Endothelial cell of umbilical vein (primary cell): Measurements from ENCODE around the gene PIK3C3. TPM values are rescaled to one million over a fixed set of nuclear protein-coding genes. Genes with fewer than 3 reads are reported as not detected.
A peak's percentile ranks its signal among the peaks of the same experiment; 100 is the strongest.

ENCODE experiments used
- BruUV-seq: library from RNA; stranded (reverse); fragments of 400-500 nt; replicated peaks from 2 replicates; lab custom pipeline; 2021; lab: Mats Ljungman, UMichigan
- CTCF ChIA-PET: fragments of 300-600, 350-600 bp; sonication (Branson Sonifier 250); formaldehyde crosslinking; loops from one replicate; lab custom pipeline; 2021; ENCODE audit warnings: antibody characterized with exemption, inconsistent platforms; lab: Charles Lee
- POLR2A ChIA-PET: fragments of 300-600, 350-600 bp; sonication (Branson Sonifier 250); formaldehyde crosslinking; loops from one replicate; lab custom pipeline; 2021; ENCODE audit warnings: antibody characterized with exemption, inconsistent platforms; lab: Charles Lee
- DNase-seq: peaks from one replicate; pipeline ENCODE4 v3.0.0-alpha.2; 2011; ENCODE audit warnings: low read depth, low spot score
- FAIRE-seq: peaks from 2 replicates; lab custom pipeline; 2011; peaks lifted over from hg19 to GRCh38; lab: Jason Lieb, UNC
- H2AFZ ChIP-seq: 2 replicates; pipeline ENCODE4 v1.6.0; 2012; ENCODE audit warnings: low read depth, low read length, control low read depth, inconsistent platforms
- H3K27ac ChIP-seq: 2 replicates; pipeline ENCODE4 v1.5.1; 2011; ENCODE audit warnings: low read depth, mild to moderate bottlenecking, control low read depth, low read length, moderate library complexity; ENCODE audit not compliant: insufficient read depth
- H3K27me3 ChIP-seq, 2 experiments: 2 replicates each; pipeline versions ENCODE4 v1.6.0 to v1.6.1; 2011; ENCODE audit warnings: low read length in 2 of 2, mixed read lengths in 1 of 2; ENCODE audit not compliant: control insufficient read depth in 2 of 2, insufficient read depth in 2 of 2
- H3K36me3 ChIP-seq, 2 experiments: 2 replicates in 1 of 2; 3 replicates in 1 of 2; pipeline ENCODE4 v1.5.1; 2011; ENCODE audit warnings: low read length in 2 of 2, mild to moderate bottlenecking in 1 of 2, moderate library complexity in 1 of 2; ENCODE audit not compliant: control insufficient read depth in 2 of 2, insufficient read depth in 2 of 2; ENCODE audit errors: extremely low read depth in 1 of 2
- H3K4me1 ChIP-seq: 3 replicates; pipeline ENCODE4 v1.5.1; 2011; ENCODE audit warnings: mild to moderate bottlenecking, low read length; ENCODE audit not compliant: control insufficient read depth, insufficient read depth; ENCODE audit errors: extremely low read depth
- H3K4me2 ChIP-seq: 2 replicates; pipeline ENCODE4 v1.6.1; 2011; ENCODE audit warnings: low read length, control low read depth, mixed read lengths; ENCODE audit not compliant: insufficient read depth
- H3K4me3 ChIP-seq, 3 experiments: fragments of 200-600 bp in 1 of 3; sonication (generic), shearing (Covaris generic) in 1 of 3; replicated peaks in 1 of 3; 2 replicates each; pipeline ENCODE4 v1.5.1; 2011 to 2016; ENCODE audit warnings: control low read depth in 3 of 3, low read length in 3 of 3, mild to moderate bottlenecking in 2 of 3, inconsistent platforms in 1 of 3, low read depth in 1 of 3, moderate library complexity in 1 of 3; ENCODE audit not compliant: insufficient read depth in 1 of 3
- H3K79me2 ChIP-seq: 2 replicates; pipeline ENCODE4 v1.6.0; 2012; ENCODE audit warnings: low read length, inconsistent platforms; ENCODE audit not compliant: control insufficient read depth, insufficient read depth
- H3K9ac ChIP-seq: replicated peaks from 2 replicates; pipeline ENCODE3; 2011; ENCODE audit warnings: low read length, control low read depth; ENCODE audit not compliant: insufficient read depth; ENCODE audit errors: extremely low read depth
- H3K9me1 ChIP-seq: replicated peaks from 3 replicates; pipeline ENCODE4 v1.6.0; 2011; ENCODE audit warnings: mild to moderate bottlenecking, low read length; ENCODE audit not compliant: control insufficient read depth, insufficient read depth; ENCODE audit errors: extremely low read depth
- H3K9me3 ChIP-seq: replicated peaks from 2 replicates; pipeline ENCODE4 v1.5.1; 2012; ENCODE audit warnings: low read length, inconsistent platforms; ENCODE audit not compliant: control insufficient read depth, insufficient read depth
- H4K20me1 ChIP-seq: replicated peaks from 2 replicates; pipeline ENCODE3; 2011; ENCODE audit warnings: mild to moderate bottlenecking, low read length; ENCODE audit not compliant: control insufficient read depth, insufficient read depth; ENCODE audit errors: extremely low read depth
- EZH2 ChIP-seq: IDR thresholded peaks from 2 replicates; pipeline ENCODE4 v1.6.1; 2012; ENCODE audit warnings: borderline replicate concordance, low read depth, mild to moderate bottlenecking, moderate library complexity, low read length, inconsistent platforms; ENCODE audit not compliant: severe bottlenecking
- FOS ChIP-seq: IDR thresholded peaks from 2 replicates; pipeline ENCODE4 v1.6.1; 2011; ENCODE audit warnings: mild to moderate bottlenecking, low read length, moderate library complexity, borderline replicate concordance; ENCODE audit not compliant: insufficient read depth
- GATA2 ChIP-seq: IDR thresholded peaks from 2 replicates; pipeline ENCODE4 v1.7.0; 2011; ENCODE audit warnings: low read depth, mild to moderate bottlenecking, moderate library complexity, mixed read lengths, low read length; ENCODE audit not compliant: insufficient read length, insufficient read depth
- JUN ChIP-seq: IDR thresholded peaks from 2 replicates; pipeline ENCODE4 v1.6.1; 2011; ENCODE audit warnings: borderline replicate concordance, low read depth; ENCODE audit not compliant: insufficient read length, insufficient read depth
- POLR2A ChIP-seq: IDR thresholded peaks from 2 replicates; pipeline ENCODE4 v1.6.1; 2012; ENCODE audit warnings: low read depth, mild to moderate bottlenecking, control low read depth, low read length
- dilution Hi-C: fragments of 300-500 bp; cut with MboI; formaldehyde crosslinking; loops from one replicate; pipeline ENCODE4 v1.15.0; 2019; ENCODE audit warnings: low sequenced_read_pairs; ENCODE audit not compliant: extremely low pct_ligation_motif_present
- intact Hi-C: fragments of 100-400 bp; cut with micrococcal nuclease; formaldehyde crosslinking; loops from one replicate; pipeline ENCODE4 v1.10.0; 2022
- polyA plus RNA-seq, 4 experiments: library from polyadenylated mRNA; depleted of rRNA in 3 of 4; stranded (reverse) in 3 of 4; unstranded in 1 of 4; fragments of >200 nt; gene quantifications; 2 replicates each; pipeline versions ENCODE4 v1.2.1 to v1.2.3, GENCODE V29; 2011 to 2012; ENCODE audit warnings: missing spikeins in 1 of 4
- total RNA-seq: library from RNA; stranded (reverse); gene quantifications from 2 replicates; pipeline ENCODE4 v1.2.3, GENCODE V29; 2021

PIK3C3 gene
- total and polyA plus RNA-seq, 2 donors (not counting 3 experiments of a cell fraction or from before 2014, with no cell fraction given) = 19.5 to 47.3 TPM

DNA sequence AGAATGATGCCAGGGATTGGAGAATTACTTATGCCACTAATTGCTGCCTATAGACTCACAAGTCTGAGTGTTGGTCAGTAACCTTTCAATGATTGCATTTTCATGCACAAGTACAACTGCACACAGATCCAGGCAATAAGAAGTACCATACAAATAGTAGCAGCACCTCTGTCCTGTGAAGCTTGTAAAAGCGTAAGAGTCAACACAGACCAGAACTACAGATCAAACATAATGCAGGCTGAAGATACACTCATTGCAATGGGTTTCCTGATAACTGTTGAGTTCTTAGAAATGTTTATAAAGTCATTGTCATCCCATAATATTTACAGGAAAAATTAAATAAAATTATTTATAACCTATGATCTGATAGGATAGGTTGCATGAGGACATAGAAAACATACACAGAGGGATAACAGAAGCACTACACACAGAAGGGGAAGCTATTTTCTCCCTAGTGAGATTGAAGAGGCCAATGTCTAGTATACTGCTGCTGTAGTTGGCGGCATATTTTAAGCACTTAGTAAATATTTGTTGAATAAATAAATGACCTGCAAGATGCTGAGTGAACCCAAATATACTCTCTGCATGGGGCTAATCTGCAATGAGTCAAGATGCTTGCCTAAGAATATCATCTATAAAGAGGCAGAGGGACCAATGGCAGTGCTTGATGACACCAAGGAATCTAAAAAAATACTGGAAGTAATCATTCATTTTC lies 5.7 kb upstream of the PIK3C3 start:
- Histone ChIP-seq H3K9me1 (no peaks in the 10 kb centered on the region), H3K4me1 (no peaks in the 10 kb centered on the region), H3K4me2 (no peak overlapping the region), H3K9me3 (no peaks in the 10 kb centered on the region), H3K9ac (no peak overlapping the region), H3K4me3 (no peak overlapping the region), H3K79me2 (no peaks in the 10 kb centered on the region), H4K20me1 (no peaks in the 10 kb centered on the region), H3K27ac (no peak overlapping the region), H3K36me3 (no peaks in the 10 kb centered on the region), H3K27me3 (peaks cover 8 to 16% of the 10 kb centered on the region in 2 experiments), H2AFZ (no peak overlapping the region)
- CTCF ChIA-PET = no interaction called here
- DNase-seq (no peak), FAIRE-seq (no peak)
- no TSS peak for BruUV-seq
- intact Hi-C loops (no loop called here), dilution Hi-C loops (no loop called here)
- TF ChIP-seq GATA2 = no peak
- TF ChIP-seq EZH2 = no peak
- no peak for TF ChIP-seq POLR2A
- TF ChIP-seq FOS = no peak
- POLR2A ChIA-PET = no interaction called here

DNA sequence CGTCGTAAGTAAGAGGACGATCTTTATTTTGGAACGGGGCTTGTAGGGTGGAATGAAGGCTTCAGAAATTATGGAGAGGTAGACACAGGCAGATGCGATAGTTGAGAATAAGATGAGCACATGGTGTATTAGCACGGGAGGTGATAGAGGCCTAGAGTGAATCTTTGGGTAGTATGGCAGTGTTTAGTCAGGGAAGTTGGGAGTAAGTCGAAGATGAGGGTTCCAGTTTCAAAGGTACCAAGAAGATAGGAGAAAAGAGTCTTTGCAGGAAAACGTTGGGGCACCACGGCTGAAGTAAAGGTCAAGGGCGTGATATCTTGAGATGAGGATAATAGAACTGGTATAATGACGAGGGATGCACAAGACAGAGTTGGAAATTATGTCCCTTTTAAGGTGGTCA lies 654 bp downstream of the PIK3C3 start:
- Histone ChIP-seq H4K20me1 (no peaks in the 10 kb centered on the region), H3K4me1 (peaks cover 9% of the 10 kb centered on the region), H3K4me2 (peak overlapping the region; percentile 84), H3K27ac (peak overlapping the region; percentile 87), H3K9me3 (no peaks in the 10 kb centered on the region), H3K9me1 (no peaks in the 10 kb centered on the region), H3K27me3 (peaks cover 0 to 2% of the 10 kb centered on the region in 2 experiments), H2AFZ (peak overlapping the region; percentile 99), H3K4me3 (peak overlapping the region; percentile 65 to 97 (median 95)), H3K79me2 (peaks cover 28% of the 10 kb centered on the region), H3K9ac (peak overlapping the region; percentile 94), H3K36me3 (peaks cover 3 to 7% of the 10 kb centered on the region in 2 experiments)
- DNase-seq (no peak), FAIRE-seq (no peak)
- POLR2A ChIA-PET = no interaction called here
- dilution Hi-C loops = no loop called here
- TF ChIP-seq FOS (no peak), JUN (no peak)
- CTCF ChIA-PET = interaction anchor here (1.0 to 1.2 kb wide), 2 partner anchors 9 to 73 kb away, joined by 3 to 7 read pairs; no protein-coding TSS in a partner anchor
- TSS peak; percentile 30 for BruUV-seq
- intact Hi-C loops = no loop called here
